ENCODE data around the gene GSG1.

GRCh38 chr12:13153180-13153579, 49.7 kb upstream of the GSG1 start:
- no peak for TF ChIP-seq CTCF (IDR thresholded peaks at IDR 0.05)
- no peak for TF ChIP-seq POLR2A (IDR thresholded peaks at IDR 0.05)

All from thyroid gland (tissue), 4 donors.